ENCODE results near the gene MRPS14. TPM values are rescaled to one million over a fixed set of nuclear protein-coding genes. Genes with fewer than 3 reads are reported as not detected.

Gene MRPS14
- total and polyA plus RNA-seq, 2 donors (not counting 1 experiment from before 2014, with no cell fraction given), result 9.1 to 29.4 TPM

GRCh38 chr1:174998569-174999215 lies 24.5 kb downstream of the MRPS14 start:
- Histone ChIP-seq H3K27me3 (replicated peaks in 1 of 4; ENCODE audit: control extremely low read depth in 1 of 4, control insufficient read depth in 3 of 4, insufficient read depth in 4 of 4, low read length in 3 of 4) (no peaks in the 10 kb centered on the region), H3K9me3 (ENCODE audit: control extremely low read depth in 1 of 3, control insufficient read depth in 2 of 3, insufficient read depth in 1 of 3, low read length in 2 of 3) (no peaks in the 10 kb centered on the region), H3K36me3 (replicated peaks in 1 of 2; ENCODE audit: control extremely low read depth in 1 of 2, control insufficient read depth in 1 of 2, extremely low read depth in 1 of 2, insufficient read depth in 2 of 2, low read length in 1 of 2) (peaks cover 0 to 3% of the 10 kb centered on the region in 2 experiments), H3K4me3 (ENCODE audit: control extremely low read depth in 1 of 5, extremely low read depth in 1 of 5, insufficient read depth in 1 of 5, low read depth in 2 of 5, low read length in 4 of 5) (peak overlapping the region; percentile 73 to 93 (median 91)), H3K9ac (ENCODE audit: low read length) (peak overlapping the region; percentile 99), H3K4me1 (ENCODE audit: control insufficient read depth in 2 of 2, insufficient read depth in 2 of 2, low read length in 2 of 2) (peaks cover 22 to 23% of the 10 kb centered on the region in 2 donors), H3K79me2 (ENCODE audit: control insufficient read depth, insufficient read depth, low read length) (peaks cover 37% of the 10 kb centered on the region), H4K20me1 (ENCODE audit: control insufficient read depth, insufficient read depth, low read length, poor library complexity, severe bottlenecking) (peaks cover 10% of the 10 kb centered on the region), H2AFZ (ENCODE audit: insufficient read depth, low read depth, low read length, poor library complexity, severe bottlenecking) (peak overlapping the region; percentile 77), H3K27ac (ENCODE audit: low read length in 2 of 2) (peak overlapping the region; percentile 99), H3K4me2 (replicated peaks; ENCODE audit: low read depth, low read length, poor library complexity, severe bottlenecking) (peak overlapping the region; percentile 87)
- POLR2A ChIA-PET, result interaction anchor here (1.0 to 3.3 kb wide), 16 partner anchors 8 to 1521 kb away, joined by 3 to 57 read pairs (median 5); partner anchors contain the start of genes MRPS14, PRDX6 and ZBTB37
- DNase-seq (no peak), ATAC-seq (ENCODE audit: low read depth) (no peak)
- 22% methylated on average over 14 of the region's 19 CpGs for WGBS (ENCODE audit: insufficient coverage)
- Mint-ChIP-seq H3K4me1 (peaks cover 34% of the 10 kb centered on the region), H3K27me3 (no peaks in the 10 kb centered on the region), H3K27ac (no peak overlapping the region), H3K4me3 (no peak overlapping the region), H3K9me3 (ENCODE audit: insufficient read depth) (no peaks in the 10 kb centered on the region)
- intact Hi-C loops (cut with micrococcal nuclease), result loop anchor here (1.0 to 10.0 kb wide), 8 partner anchors 25 to 1174 kb away; partner anchors contain the start of genes CENPL, DARS2, MRPS14 and RC3H1
- CTCF ChIA-PET, result interaction anchor here (0.7 to 4.2 kb wide), 23 partner anchors 9 to 736 kb away, joined by 3 to 22 read pairs (median 4); partner anchors contain the start of gene MRPS14
- no peak for TF ChIP-seq EZH2 (IDR thresholded peaks at IDR 0.05; ENCODE audit: borderline replicate concordance, insufficient read depth, low read depth, low read length, poor library complexity, severe bottlenecking)
- TF ChIP-seq, protein P1, sequence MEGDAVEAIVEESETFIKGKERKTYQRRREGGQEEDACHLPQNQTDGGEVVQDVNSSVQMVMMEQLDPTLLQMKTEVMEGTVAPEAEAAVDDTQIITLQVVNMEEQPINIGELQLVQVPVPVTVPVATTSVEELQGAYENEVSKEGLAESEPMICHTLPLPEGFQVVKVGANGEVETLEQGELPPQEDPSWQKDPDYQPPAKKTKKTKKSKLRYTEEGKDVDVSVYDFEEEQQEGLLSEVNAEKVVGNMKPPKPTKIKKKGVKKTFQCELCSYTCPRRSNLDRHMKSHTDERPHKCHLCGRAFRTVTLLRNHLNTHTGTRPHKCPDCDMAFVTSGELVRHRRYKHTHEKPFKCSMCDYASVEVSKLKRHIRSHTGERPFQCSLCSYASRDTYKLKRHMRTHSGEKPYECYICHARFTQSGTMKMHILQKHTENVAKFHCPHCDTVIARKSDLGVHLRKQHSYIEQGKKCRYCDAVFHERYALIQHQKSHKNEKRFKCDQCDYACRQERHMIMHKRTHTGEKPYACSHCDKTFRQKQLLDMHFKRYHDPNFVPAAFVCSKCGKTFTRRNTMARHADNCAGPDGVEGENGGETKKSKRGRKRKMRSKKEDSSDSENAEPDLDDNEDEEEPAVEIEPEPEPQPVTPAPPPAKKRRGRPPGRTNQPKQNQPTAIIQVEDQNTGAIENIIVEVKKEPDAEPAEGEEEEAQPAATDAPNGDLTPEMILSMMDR (IDR thresholded peaks at IDR 0.05), result peak; percentile 92

- Histone ChIP-seq H3K9ac (ENCODE audit: low read length) (no peak overlapping the region), H3K79me2 (ENCODE audit: control insufficient read depth, insufficient read depth, low read length) (peaks cover 21% of the 10 kb centered on the region), H3K9me3 (ENCODE audit: control extremely low read depth in 1 of 3, control insufficient read depth in 2 of 3, insufficient read depth in 1 of 3, low read length in 2 of 3) (no peaks in the 10 kb centered on the region), H2AFZ (ENCODE audit: insufficient read depth, low read depth, low read length, poor library complexity, severe bottlenecking) (no peak overlapping the region), H3K4me1 (ENCODE audit: control insufficient read depth in 2 of 2, insufficient read depth in 2 of 2, low read length in 2 of 2) (peaks cover 21 to 23% of the 10 kb centered on the region in 2 donors), H3K4me2 (replicated peaks; ENCODE audit: low read depth, low read length, poor library complexity, severe bottlenecking) (no peak overlapping the region), H3K36me3 (replicated peaks in 1 of 2; ENCODE audit: control extremely low read depth in 1 of 2, control insufficient read depth in 1 of 2, extremely low read depth in 1 of 2, insufficient read depth in 2 of 2, low read length in 1 of 2) (peaks cover 0 to 4% of the 10 kb centered on the region in 2 experiments), H3K27ac (ENCODE audit: low read length in 2 of 2) (no peak overlapping the region), H3K4me3 (ENCODE audit: control extremely low read depth in 1 of 5, extremely low read depth in 1 of 5, insufficient read depth in 1 of 5, low read depth in 2 of 5, low read length in 4 of 5) (no peak overlapping the region), H4K20me1 (ENCODE audit: control insufficient read depth, insufficient read depth, low read length, poor library complexity, severe bottlenecking) (peaks cover 8% of the 10 kb centered on the region), H3K27me3 (replicated peaks in 1 of 4; ENCODE audit: control extremely low read depth in 1 of 4, control insufficient read depth in 3 of 4, insufficient read depth in 4 of 4, low read length in 3 of 4) (no peaks in the 10 kb centered on the region)
- H3K27ac Mint-ChIP-seq, result peak overlapping the region; percentile 58
- TF ChIP-seq EZH2 (IDR thresholded peaks at IDR 0.05; ENCODE audit: borderline replicate concordance, insufficient read depth, low read depth, low read length, poor library complexity, severe bottlenecking), result no peak
- TF ChIP-seq, protein P1 (IDR thresholded peaks at IDR 0.05), result no peak
- ATAC-seq (ENCODE audit: low read depth), result no peak
- CTCF ChIA-PET, result interaction anchor here (0.7 to 4.2 kb wide), 5 partner anchors 14 to 226 kb away, joined by 3 to 22 read pairs (median 4); no protein-coding TSS in a partner anchor
- H3K4me1 Mint-ChIP-seq, result peaks cover 26% of the 10 kb centered on the region
- intact Hi-C loops (cut with micrococcal nuclease), result loop anchor here (10.0 kb wide), 1 partner anchor 732 kb away; no protein-coding TSS in a partner anchor
- no peak overlapping the region for H3K4me3 Mint-ChIP-seq
- H3K9me3 Mint-ChIP-seq (ENCODE audit: insufficient read depth), result no peaks in the 10 kb centered on the region
- POLR2A ChIA-PET, result no interaction called here
- no peaks in the 10 kb centered on the region for H3K27me3 Mint-ChIP-seq
- 94% methylated on average over 2 of the region's 3 CpGs for WGBS (ENCODE audit: insufficient coverage)
- no peak for DNase-seq
These were observed 26.2 kb downstream of the MRPS14 start for GRCh38 chr1:174997041-174997440.

Data from B cell (primary cell).